SH-SY5Y (cell line): ENCODE measurements around the gene TTLL4.

Experiments
- GATA2 ChIP-seq: IDR thresholded peaks from 2 replicates; pipeline ENCODE4 v1.6.1; 2011; ENCODE audit warnings: mild to moderate bottlenecking, low read depth, low read length
- GATA3 ChIP-seq: IDR thresholded peaks from 2 replicates; pipeline ENCODE4 v1.6.1; 2011; ENCODE audit warnings: low read depth, mild to moderate bottlenecking, low read length, moderate library complexity

The TTLL4 gene

GRCh38 chr2:218722876-218723785 is 12.5 kb downstream of the TTLL4 start:
- TF ChIP-seq GATA3 (no peak), GATA2 (no peak)

- TF ChIP-seq GATA3 (no peak), GATA2 (no peak)
These were observed 15.5 kb downstream of the TTLL4 start for GRCh38 chr2:218726004-218726574.

- no peak for TF ChIP-seq GATA2
- TF ChIP-seq GATA3 = no peak
These were observed 17.0 kb downstream of the TTLL4 start for GRCh38 chr2:218727502-218728165.

- TF ChIP-seq GATA2 = no peak
- TF ChIP-seq GATA3 = no peak
These were observed 19.0 kb downstream of the TTLL4 start for GRCh38 chr2:218729640-218730039.

- TF ChIP-seq GATA3 (no peak), GATA2 (no peak)
These were observed 21.6 kb downstream of the TTLL4 start for GRCh38 chr2:218732052-218732760.

- TF ChIP-seq GATA2 (no peak), GATA3 (no peak)
These were observed 22.1 kb downstream of the TTLL4 start for GRCh38 chr2:218732761-218733158.

- TF ChIP-seq GATA3 (no peak), GATA2 (no peak)
These were observed 22.8 kb downstream of the TTLL4 start for GRCh38 chr2:218733171-218734021.

GRCh38 chr2:218734190-218734975 is 23.7 kb downstream of the TTLL4 start:
- TF ChIP-seq GATA2 (no peak), GATA3 (no peak)

- no peak for TF ChIP-seq GATA2
- no peak for TF ChIP-seq GATA3
These were observed 25.9 kb downstream of the TTLL4 start for GRCh38 chr2:218736531-218736930.

GRCh38 chr2:218743068-218743467 is 32.4 kb downstream of the TTLL4 start:
- TF ChIP-seq GATA3 (no peak), GATA2 (no peak)

- no peak for TF ChIP-seq GATA3
- TF ChIP-seq GATA2 = no peak
These were observed 34.0 kb downstream of the TTLL4 start for GRCh38 chr2:218744615-218745014.

GRCh38 chr2:218745160-218745558 is 34.5 kb downstream of the TTLL4 start:
- TF ChIP-seq GATA3 (no peak), GATA2 (no peak)
